HG03354 (cell line): Measurements from ENCODE around the gene PRIM2.
A peak's percentile ranks its signal among the peaks of the same experiment; 100 is the strongest.
"Not testable (repeated sequence)": the region's sequence is repeated elsewhere in the genome, so short reads cannot be mapped to it uniquely, and the experiment has no call there.

ENCODE experiments used
- ATAC-seq: cut with Tn5 transposase; IDR thresholded peaks from one replicate; pipeline ENCODE4 v1.9.1; 2021; ENCODE audit warnings: mild to moderate bottlenecking; ENCODE audit not compliant: unreplicated experiment, poor library complexity, severe bottlenecking

PRIM2 gene

GRCh38 chr6:57317060-57317943, at the start of gene PRIM2:
Gene PRIM2 (plus strand): TSS chr6:57317630. CDS start chr6:57318446, 816 bp downstream.
- ATAC-seq = peak; percentile 87

- no peak for ATAC-seq
These were observed 49.2 kb upstream of the PRIM2 start for GRCh38 chr6:57268294-57268640.

GRCh38 chr6:57274113-57274824, 43.2 kb upstream of the PRIM2 start:
- not testable (repeated sequence) for ATAC-seq

- ATAC-seq = no peak
These were observed 42.0 kb upstream of the PRIM2 start for GRCh38 chr6:57275384-57275783.

- no peak for ATAC-seq
These were observed 40.5 kb upstream of the PRIM2 start for GRCh38 chr6:57276946-57277345.

- ATAC-seq = no peak
These were observed 38.9 kb upstream of the PRIM2 start for GRCh38 chr6:57278570-57278969.

GRCh38 chr6:57279013-57279412, 38.4 kb upstream of the PRIM2 start:
- ATAC-seq = no peak

- ATAC-seq = no peak
These were observed 34.3 kb upstream of the PRIM2 start for GRCh38 chr6:57283106-57283505.

- no peak for ATAC-seq
These were observed 33.4 kb upstream of the PRIM2 start for GRCh38 chr6:57283911-57284455.

GRCh38 chr6:57288136-57288535, 29.3 kb upstream of the PRIM2 start:
- not testable (repeated sequence) for ATAC-seq

- ATAC-seq = not testable (repeated sequence)
These were observed 24.0 kb upstream of the PRIM2 start for GRCh38 chr6:57293472-57293871.

GRCh38 chr6:57294862-57295445, 22.5 kb upstream of the PRIM2 start:
- no peak for ATAC-seq

GRCh38 chr6:57297505-57297904, 19.9 kb upstream of the PRIM2 start:
- no peak for ATAC-seq

GRCh38 chr6:57298741-57299140, 18.7 kb upstream of the PRIM2 start:
- ATAC-seq = no peak

- ATAC-seq = no peak
These were observed 15.7 kb upstream of the PRIM2 start for GRCh38 chr6:57301757-57302156.

- ATAC-seq = no peak
These were observed 15.0 kb upstream of the PRIM2 start for GRCh38 chr6:57302477-57302876.

- ATAC-seq = no peak
These were observed 13.3 kb upstream of the PRIM2 start for GRCh38 chr6:57303931-57304681.

GRCh38 chr6:57305107-57305506, 12.3 kb upstream of the PRIM2 start:
- no peak for ATAC-seq

GRCh38 chr6:57305761-57306160, 11.7 kb upstream of the PRIM2 start:
- ATAC-seq = no peak

- no peak for ATAC-seq
These were observed 11.2 kb upstream of the PRIM2 start for GRCh38 chr6:57306273-57306672.
